ENCODE results near the gene USP15.

USP15 gene

GRCh38 chr12:62258231-62258630 is 2.0 kb upstream of the USP15 start:
- DNase-seq (ENCODE audit: low read depth in 3 of 3), result no peak

DNA sequence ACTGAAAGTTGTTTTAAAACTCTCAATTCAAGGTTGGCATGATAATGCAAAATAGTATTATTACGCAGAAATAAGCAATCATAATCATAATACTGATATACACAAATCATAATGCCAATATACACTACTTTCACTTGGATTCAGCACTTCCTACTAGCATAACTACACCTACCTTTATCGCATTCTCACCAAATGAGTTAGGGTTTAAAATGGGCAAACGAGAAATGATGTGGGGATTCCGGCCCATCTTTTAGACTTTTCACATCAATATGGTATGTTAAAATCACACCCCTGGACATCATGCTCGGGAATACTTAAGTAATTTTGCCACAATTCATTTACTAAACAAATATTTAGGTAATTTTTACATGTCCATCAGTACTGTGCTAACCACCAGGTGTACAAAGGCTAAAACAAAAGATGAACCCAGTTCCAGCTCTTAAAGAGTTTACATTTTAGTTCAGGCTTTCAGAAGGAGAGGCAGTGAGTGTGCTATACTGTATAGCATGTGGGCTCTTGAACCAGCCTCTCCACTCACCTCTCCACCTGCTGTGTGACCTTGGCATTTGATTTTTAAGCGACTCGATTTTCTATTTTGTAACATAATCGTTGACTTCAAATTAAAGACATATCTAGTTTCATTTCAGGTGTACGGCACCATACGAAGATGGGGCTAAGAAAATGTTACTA is 1.1 kb upstream of the USP15 start:
- DNase-seq (ENCODE audit: low read depth in 3 of 3), result no peak

GRCh38 chr12:62259631-62259992 is 592 bp upstream of the USP15 start:
- no peak for DNase-seq (ENCODE audit: low read depth in 3 of 3)

DNA sequence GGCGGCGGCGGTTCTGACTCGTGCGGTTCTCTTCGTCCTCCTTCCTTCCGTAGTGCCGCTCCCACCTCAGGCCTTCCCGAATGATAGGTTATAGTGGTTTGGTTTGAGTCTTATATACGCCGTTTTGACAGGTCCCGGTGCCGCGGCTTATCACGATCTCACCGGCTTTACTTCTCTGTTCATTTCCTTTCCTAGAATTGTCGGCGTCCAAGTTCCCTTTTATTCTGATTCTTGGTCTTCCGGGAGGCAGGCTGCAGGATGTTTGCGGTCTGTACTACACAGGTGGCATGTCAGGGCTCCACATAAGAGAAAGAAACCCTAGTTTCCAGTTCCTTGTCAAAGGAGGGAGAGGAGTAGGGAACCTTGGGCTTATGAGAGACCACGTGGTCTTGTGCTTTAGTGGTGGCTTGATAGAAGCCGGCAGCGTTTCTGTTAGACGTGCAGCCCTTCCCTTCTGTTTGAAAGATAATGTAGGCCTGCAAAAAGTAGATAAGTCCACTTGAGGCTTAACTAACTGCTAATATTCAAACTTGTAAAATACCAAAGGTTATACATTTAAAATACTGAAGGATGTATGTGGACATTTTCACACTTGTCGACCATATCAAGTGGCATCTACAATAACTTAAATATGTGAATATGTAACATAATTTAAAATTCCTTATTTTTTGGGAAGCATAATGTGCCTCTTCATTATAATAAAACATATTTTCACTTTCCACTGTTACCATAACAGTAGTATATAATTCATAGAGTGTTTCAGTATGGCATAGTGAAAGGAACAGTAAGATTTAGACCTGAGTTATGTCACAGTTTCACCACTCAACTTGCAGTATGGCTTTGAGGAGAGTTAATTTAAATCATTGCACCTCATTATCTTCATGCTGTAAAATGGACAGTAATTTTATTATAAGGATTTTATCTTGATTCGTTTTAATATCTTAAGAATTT is 804 bp downstream of the USP15 start:
- peak; percentile 14 to 32 (median 16) for DNase-seq (ENCODE audit: low read depth in 3 of 3)

DNA sequence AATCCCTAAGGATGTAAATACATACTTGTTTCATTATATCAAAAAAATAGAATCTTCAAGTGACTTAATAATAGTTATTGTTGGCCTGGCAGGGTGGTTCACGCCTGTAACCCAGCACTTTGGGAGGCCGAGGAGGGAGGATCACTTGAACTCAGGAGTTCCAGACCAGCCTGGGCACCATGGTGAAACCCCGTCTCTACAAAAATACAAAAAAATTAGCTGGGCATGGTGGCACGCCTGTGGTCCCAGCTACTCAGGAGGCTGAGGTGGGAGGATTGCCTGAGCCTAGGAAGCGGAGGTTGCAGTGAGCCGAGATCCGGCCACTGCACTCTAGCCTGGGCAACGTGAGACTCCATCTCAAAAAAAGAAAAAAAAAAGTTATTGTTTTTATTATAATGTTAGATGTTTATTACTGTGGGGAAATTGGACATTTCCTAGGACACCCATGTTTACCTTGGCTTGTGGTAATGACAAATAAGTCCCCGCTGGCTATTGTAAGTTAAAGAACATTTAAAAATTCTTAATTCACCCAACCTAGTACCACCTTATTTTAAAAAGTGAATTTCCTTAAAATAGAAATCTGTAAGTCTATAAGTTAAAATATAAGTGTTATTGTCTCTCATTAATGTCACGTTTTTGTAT is 1.8 kb downstream of the USP15 start:
- DNase-seq (ENCODE audit: low read depth in 3 of 3), result no peak

- no peak for DNase-seq (ENCODE audit: low read depth in 3 of 3)
These were observed 3.0 kb downstream of the USP15 start for GRCh38 chr12:62263232-62263631.

GRCh38 chr12:62263966-62264365 is 3.8 kb downstream of the USP15 start:
- no peak for DNase-seq (ENCODE audit: low read depth in 3 of 3)

DNA sequence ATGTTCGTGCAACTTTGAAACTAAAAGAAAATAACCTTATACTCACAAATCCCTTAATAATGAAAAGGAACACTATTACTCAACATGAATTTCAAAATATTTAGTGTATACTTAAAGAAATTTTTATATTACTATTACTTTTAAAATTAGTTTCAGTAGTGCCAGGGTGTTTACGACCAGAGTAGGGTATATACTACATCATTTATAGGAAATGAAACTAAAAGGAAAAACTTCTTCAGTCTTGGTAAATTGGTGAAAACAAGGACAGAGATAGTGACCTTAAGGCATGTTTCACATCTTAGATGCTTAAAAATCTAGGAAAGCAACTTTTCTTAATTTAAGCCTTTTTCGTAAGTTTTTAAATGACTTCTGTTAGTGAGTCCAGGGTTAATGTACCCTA is 4.5 kb downstream of the USP15 start:
- no peak for DNase-seq (ENCODE audit: low read depth in 3 of 3)

DNA sequence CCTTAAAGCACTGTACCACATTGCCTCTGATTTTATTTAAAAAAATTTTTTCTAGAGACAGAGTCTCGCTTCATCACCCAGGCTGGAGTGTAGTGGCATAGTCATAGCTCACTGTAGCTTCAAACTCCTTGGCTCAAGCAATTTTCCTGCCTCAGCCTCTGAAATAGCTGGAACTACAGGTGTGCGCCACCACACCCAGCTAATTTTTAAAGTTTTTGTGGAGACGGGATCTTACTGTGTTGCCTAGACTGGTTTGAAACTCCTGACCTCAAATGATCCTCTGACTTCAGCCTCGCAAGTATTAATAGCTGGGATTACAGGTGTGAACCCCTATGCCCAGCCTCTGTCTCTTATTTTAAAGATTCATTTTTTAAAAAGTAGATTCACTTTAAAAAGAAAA is 5.3 kb downstream of the USP15 start:
- DNase-seq (ENCODE audit: low read depth in 3 of 3), result no peak

DNA sequence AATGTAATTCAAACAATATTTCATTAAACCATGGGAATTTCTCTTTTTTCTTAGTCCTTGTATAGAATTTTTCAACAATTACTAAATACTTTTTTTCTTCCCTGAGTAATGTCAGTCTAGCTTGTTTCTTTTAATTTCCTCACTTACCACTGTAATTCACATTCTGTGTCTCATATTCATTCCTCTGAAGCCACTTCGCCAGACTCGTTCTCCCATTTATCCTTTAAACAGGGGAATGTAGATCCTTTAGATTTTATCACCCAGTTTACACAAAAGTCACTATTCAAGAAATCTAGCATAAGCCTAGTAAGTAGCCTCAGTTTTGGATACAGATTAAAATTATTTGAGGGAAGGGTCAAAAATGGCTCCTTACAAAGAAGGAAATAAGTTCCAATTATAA is 6.8 kb downstream of the USP15 start:
- no peak for DNase-seq (ENCODE audit: low read depth in 3 of 3)

GRCh38 chr12:62267480-62267879 is 7.3 kb downstream of the USP15 start:
- DNase-seq (ENCODE audit: low read depth in 3 of 3), result no peak

GRCh38 chr12:62268956-62269355 is 8.8 kb downstream of the USP15 start:
- DNase-seq (ENCODE audit: low read depth in 3 of 3), result no peak

GRCh38 chr12:62269464-62270228 is 9.4 kb downstream of the USP15 start:
- DNase-seq (ENCODE audit: low read depth in 3 of 3), result no peak

DNA sequence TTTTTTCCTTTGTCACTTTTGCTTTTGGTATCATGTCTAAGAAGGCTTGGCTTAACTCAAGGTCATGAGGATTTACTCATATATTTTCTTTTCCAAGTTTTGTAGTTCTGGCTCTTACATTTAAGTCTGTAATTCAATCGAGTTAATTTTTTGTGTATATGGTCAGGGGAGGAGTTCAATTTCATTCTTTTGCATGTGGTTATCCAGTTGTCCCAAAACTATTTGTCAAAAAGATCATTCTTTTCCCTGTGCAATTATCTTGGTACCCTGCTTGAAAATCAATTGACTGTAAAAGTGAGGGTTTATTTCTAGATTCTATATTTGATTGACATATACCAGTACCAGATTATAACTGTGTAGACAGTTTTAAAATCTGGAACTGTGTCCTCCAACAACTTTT is 10.2 kb downstream of the USP15 start:
- DNase-seq (ENCODE audit: low read depth in 3 of 3), result no peak

- DNase-seq (ENCODE audit: low read depth in 3 of 3), result no peak
These were observed 10.7 kb downstream of the USP15 start for GRCh38 chr12:62270872-62271271.

DNA sequence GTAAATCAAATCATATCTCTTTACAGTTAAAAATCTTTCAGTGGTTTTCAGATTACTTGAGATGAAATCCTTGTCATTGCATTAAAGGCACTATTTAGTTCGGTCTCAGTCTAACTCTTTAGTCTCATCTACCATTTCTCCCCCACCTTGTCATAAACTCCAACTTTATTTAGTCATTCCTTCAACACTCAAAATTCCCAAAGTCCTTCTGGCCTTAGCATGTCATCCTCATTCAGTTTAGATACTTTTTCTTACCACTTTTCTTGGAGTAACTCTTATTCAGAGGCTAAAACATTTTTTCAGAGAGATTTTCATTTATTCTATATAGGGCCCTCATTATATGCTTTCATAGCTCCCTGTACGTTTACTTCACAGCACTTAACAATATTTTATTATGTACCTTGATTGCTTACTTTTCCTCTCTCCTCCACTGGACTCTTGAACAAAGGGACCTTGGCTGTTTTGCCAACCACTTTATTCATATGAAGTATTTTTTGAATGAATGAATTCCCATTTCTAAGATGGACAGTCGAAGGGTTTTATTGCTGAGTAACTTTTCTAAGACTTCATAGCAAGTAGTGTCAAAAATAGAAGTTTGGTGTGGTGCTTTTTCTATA is 12.8 kb downstream of the USP15 start:
- no peak for DNase-seq (ENCODE audit: low read depth in 3 of 3)

DNA sequence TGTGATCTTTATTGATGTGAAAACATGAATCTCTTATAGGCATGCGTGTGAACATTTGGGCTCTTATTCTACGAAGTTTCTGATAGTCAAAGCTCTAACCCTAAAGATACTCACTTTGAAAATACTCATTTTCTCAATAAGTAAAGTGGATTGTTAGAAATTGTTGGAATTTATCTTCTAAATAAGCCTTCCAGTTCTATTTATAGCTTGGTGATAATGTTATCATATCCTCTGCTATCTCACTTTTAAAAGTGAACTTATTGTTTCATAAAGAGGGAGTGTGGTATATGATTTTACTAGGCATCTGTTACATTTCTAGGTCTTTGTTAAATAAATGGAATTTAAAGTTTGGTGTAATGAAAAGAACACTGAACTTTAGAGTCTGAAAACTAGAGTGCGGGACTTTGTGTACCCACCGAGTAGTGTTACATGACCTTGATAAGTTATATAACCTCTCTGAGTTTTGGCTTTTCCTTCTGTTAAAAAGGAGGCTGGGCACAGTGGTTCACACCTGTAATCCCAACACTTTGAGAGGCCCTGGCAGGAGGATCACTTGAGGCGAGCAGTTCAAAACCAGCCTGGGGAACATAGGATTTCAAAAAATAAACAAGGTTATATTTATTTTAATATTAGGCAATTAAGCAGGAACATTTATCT is 13.6 kb downstream of the USP15 start:
- DNase-seq (ENCODE audit: low read depth in 3 of 3), result no peak

DNA sequence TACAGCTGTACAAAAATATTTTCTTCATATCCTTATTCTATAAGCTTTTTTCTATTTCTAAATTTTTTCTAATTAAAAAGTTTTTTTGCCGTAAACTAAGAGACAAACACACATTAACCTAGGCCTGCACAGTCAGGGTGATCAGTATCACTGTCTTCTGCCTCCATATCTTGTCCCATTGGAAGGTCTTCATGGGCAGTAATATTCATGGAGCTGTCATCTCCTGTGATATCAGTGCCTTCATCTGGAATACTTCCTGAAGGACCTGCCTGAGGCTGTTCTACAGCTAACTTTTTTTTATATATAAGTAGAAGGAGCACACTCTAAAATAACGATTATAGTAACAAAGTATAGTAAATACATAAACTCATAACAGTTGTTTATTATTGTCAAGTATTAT is 17.8 kb downstream of the USP15 start:
- no peak for DNase-seq (ENCODE audit: low read depth in 3 of 3)

DNA sequence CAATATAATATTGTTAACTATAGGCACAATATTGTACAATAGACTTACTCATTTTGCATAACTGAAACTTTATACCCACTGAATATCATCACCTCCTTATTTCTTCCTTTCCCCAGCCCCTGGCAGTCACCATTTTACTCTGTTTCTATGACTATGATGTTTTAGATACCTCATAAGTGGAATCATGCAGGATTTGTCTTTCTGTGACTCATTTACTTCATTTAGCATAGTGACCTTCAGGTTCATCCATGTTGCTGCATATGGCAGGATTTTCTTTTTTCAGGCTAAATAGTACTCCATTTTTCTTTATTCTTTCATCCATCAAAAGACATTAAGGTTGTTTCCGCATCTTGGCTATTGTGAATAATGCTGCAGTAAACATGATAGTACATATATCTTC is 18.9 kb downstream of the USP15 start:
- no peak for DNase-seq (ENCODE audit: low read depth in 3 of 3)

DNA sequence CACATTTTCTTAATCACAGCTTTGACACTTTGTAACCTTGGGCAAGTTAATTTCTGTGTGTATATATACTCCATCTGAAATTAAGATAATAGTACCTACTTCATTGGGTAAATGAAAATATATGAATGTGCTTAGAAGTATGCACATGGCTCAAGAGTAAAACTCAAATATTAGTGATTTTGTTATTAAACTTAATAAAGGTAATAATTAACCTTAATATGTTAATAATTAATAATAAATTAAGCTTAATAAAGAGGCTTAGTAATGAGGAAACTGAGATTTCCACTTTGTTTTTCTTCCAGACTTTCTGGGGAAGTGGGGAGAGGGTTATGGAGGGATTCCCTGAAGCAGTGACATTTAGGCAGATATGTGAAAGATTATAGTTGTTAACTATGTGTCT is 19.8 kb downstream of the USP15 start:
- DNase-seq (ENCODE audit: low read depth in 3 of 3), result no peak

Measured in stimulated activated CD4-positive, alpha-beta T cell treated with anti-CD3 and anti-CD28 coated beads, TNF-alpha, amount 100 ng/mL, for 24 hours (primary cell).